ENCODE data around the gene AP2M1. TPM values are rescaled to one million over a fixed set of nuclear protein-coding genes. Genes with fewer than 3 reads are reported as not detected.

The AP2M1 gene
- total and polyA plus RNA-seq, 10 of the 15 experiments (the other 5 are each of a cell fraction or from before 2014, with no cell fraction given): 65.6 to 356 (median 161) TPM

- DNase-seq (ENCODE audit: low read depth, low spot score) (no peak), FAIRE-seq (no peak), ATAC-seq (peak; percentile 50)
- H3K4me3 ChIP-seq: peak overlapping the region; percentile 82
- no peaks in the 10 kb centered on the region for H4K20me1 ChIP-seq (ENCODE audit: control insufficient read depth, insufficient read depth)
- H3K4me1 ChIP-seq (ENCODE audit: control insufficient read depth, insufficient read depth, low read length): peaks cover 9% of the 10 kb centered on the region
- WGBS (ENCODE audit: insufficient coverage, insufficient replicate concordance, low lambda C conversion rate, missing lambda C conversion rate): 2% methylated on average over 6 of the region's 6 CpGs
- intact Hi-C loops (cut with micrococcal nuclease; ENCODE audit: unreplicated experiment): loop anchor here (1.0 kb wide), 1 partner anchor 29 kb away; no protein-coding TSS in a partner anchor
- H3K9ac ChIP-seq (ENCODE audit: control insufficient read depth, insufficient read depth, low read length): peak overlapping the region; percentile 88
- ChIA-PET CTCF (interaction anchor here (1.4 to 1.6 kb wide), 2 partner anchors 22 to 31 kb away, joined by 3 to 7 read pairs; partner anchors contain the start of gene EIF2B5), SMC1A (ENCODE audit: uncharacterized antibody, unreplicated experiment) (interaction anchor here (0.7 to 1.4 kb wide), 2 partner anchors 90 to 93 kb away, joined by 3 to 4 read pairs; no protein-coding TSS in a partner anchor), RAD21 (ENCODE audit: unreplicated experiment) (interaction anchor here (1.1 to 2.2 kb wide), 4 partner anchors 12 to 132 kb away, joined by 3 to 10 read pairs (median 5); partner anchors contain the start of genes ABCF3 and EIF2B5), POLR2A (interaction anchor here (0.5 to 2.4 kb wide), 5 partner anchors 8 to 69 kb away, joined by 3 to 7 read pairs (median 5); partner anchors contain the start of genes ABCF3 and AP2M1)
- no peaks in the 10 kb centered on the region for H3K27me3 ChIP-seq (replicated peaks in 1 of 2; ENCODE audit: control insufficient read depth in 2 of 2, insufficient read depth in 2 of 2, low read length in 1 of 2)
- H3K9me3 ChIP-seq (replicated peaks; ENCODE audit: control insufficient read depth, insufficient read depth, low read length): no peaks in the 10 kb centered on the region
- in situ Hi-C loops (cut with MboI): no loop called here
- H3K4me2 ChIP-seq (ENCODE audit: control insufficient read depth, insufficient read depth): peak overlapping the region; percentile 78
- no TSS peak for BruUV-seq (replicated peaks)
- H2AFZ ChIP-seq (ENCODE audit: control insufficient read depth, low read depth, low read length): peak overlapping the region; percentile 12
- peak overlapping the region; percentile 35 for H3K27ac ChIP-seq (ENCODE audit: control insufficient read depth, insufficient read depth)
- H3K36me3 ChIP-seq (ENCODE audit: control insufficient read depth in 2 of 2, insufficient read depth in 2 of 2, low read length in 1 of 2): no peaks in the 10 kb centered on the region
- peaks cover 42% of the 10 kb centered on the region for H3K79me2 ChIP-seq (ENCODE audit: control insufficient read depth, insufficient read depth, low read length)
- TF ChIP-seq NKRF (conservative IDR thresholded peaks at IDR 0.05): 0 out of 2 replicates have a peak, but pooled peaks have one; percentile 17
- TF ChIP-seq POU2F2 (IDR thresholded peaks at IDR 0.05; ENCODE audit: borderline replicate concordance, low read depth, low read length): no peak
- TF ChIP-seq USF1 (IDR thresholded peaks at IDR 0.05; ENCODE audit: borderline replicate concordance, extremely low read length, insufficient read depth, low read depth, low read length): no peak
- TF ChIP-seq ZNF207 (IDR thresholded peaks at IDR 0.05; ENCODE audit: borderline replicate concordance): no peak
- no peak for TF ChIP-seq SMC3 (IDR thresholded peaks at IDR 0.05; ENCODE audit: borderline replicate concordance, low read length)
- peak; percentile 95 for TF ChIP-seq MEF2B (IDR thresholded peaks at IDR 0.05; ENCODE audit: partially characterized antibody, poor library complexity, severe bottlenecking)
- peak; percentile 65 for TF ChIP-seq IKZF1 (conservative IDR thresholded peaks at IDR 0.05)
- no peak for TF ChIP-seq SREBF1 (IDR thresholded peaks at IDR 0.05; ENCODE audit: low read length)
- TF ChIP-seq NR2F1 (conservative IDR thresholded peaks at IDR 0.05): peak; percentile 39; the same call in 1 of the 2 replicates
- TF ChIP-seq ESRRA (IDR thresholded peaks at IDR 0.05; ENCODE audit: low read length): no peak
- TF ChIP-seq RELB (IDR thresholded peaks at IDR 0.05; ENCODE audit: low read depth): peak; percentile 52; the same call in 1 of the 2 replicates
- TF ChIP-seq MLLT1 (IDR thresholded peaks at IDR 0.05): no peak
- TF ChIP-seq CHD4 (IDR thresholded peaks at IDR 0.05): no peak
- no peak for TF ChIP-seq ZBTB4 (CRISPR knock-in tag; IDR thresholded peaks at IDR 0.05)
Measured at GRCh38 chr3:184156522-184156955, 18.1 kb upstream of the AP2M1 start.

Measured in GM12878 (cell line).